B cell (primary cell): ENCODE measurements around the gene PLAU. TPM values are rescaled to one million over a fixed set of nuclear protein-coding genes. Genes with fewer than 3 reads are reported as not detected.
"Not testable (repeated sequence)": the region's sequence is repeated elsewhere in the genome, so short reads cannot be mapped to it uniquely, and the experiment has no call there.

ENCODE experiments used
- ATAC-seq: fragments of 200-7000 bp; cut with Tn5 transposase; one replicate; pipeline ENCODE4 v1.10.0; 2021; ENCODE audit warnings: low read depth, mild to moderate bottlenecking, moderate number of reproducible peaks, moderate library complexity
- CTCF ChIA-PET: fragments of 350-600 bp; sonication (Branson Sonifier 250); formaldehyde crosslinking; loops from one replicate; lab custom pipeline; 2021; ENCODE audit warnings: antibody characterized with exemption, inconsistent platforms; lab: Charles Lee
- POLR2A ChIA-PET: fragments of 350-600 bp; sonication (Branson Sonifier 250); formaldehyde crosslinking; loops from one replicate; lab custom pipeline; 2021; ENCODE audit warnings: antibody characterized with exemption; lab: Charles Lee
- DNase-seq: peaks from one replicate; pipeline ENCODE4 v3.0.0; 2013
- H2AFZ ChIP-seq: 2 replicates; pipeline ENCODE4 v1.6.1; 2012; ENCODE audit warnings: mild to moderate bottlenecking, low read depth, low read length; ENCODE audit not compliant: insufficient read depth, poor library complexity, severe bottlenecking
- H3K27ac ChIP-seq, 2 donors: 1 replicate in 1 of 2; 2 replicates in 1 of 2; pipeline ENCODE4 v1.5.1; 2012 to 2013; ENCODE audit warnings: low read length in 2 of 2, mild to moderate bottlenecking in 2 of 2, moderate library complexity in 1 of 2
- H3K27me3 ChIP-seq, 4 experiments: fragments of 200-600 bp in 1 of 4; sonication (generic) in 1 of 4; replicated peaks in 1 of 4; 1 replicate in 2 of 4; 2 replicates in 2 of 4; pipeline versions ENCODE4 v1.6.1 to v1.7.0; 2013 to 2016; ENCODE audit warnings: low read length in 3 of 4, mild to moderate bottlenecking in 2 of 4, mixed read lengths in 1 of 4, moderate library complexity in 1 of 4; ENCODE audit not compliant: insufficient read depth in 4 of 4, control insufficient read depth in 3 of 4; ENCODE audit errors: control extremely low read depth in 1 of 4
- H3K36me3 ChIP-seq, 2 experiments: replicated peaks in 1 of 2; 1 replicate in 1 of 2; 2 replicates in 1 of 2; pipeline versions ENCODE4 v1.6.1 to v1.7.1; 2013; ENCODE audit warnings: low read length in 1 of 2; ENCODE audit not compliant: insufficient read depth in 2 of 2, control insufficient read depth in 1 of 2; ENCODE audit errors: control extremely low read depth in 1 of 2, extremely low read depth in 1 of 2
- H3K4me1 ChIP-seq, 2 donors: fragments of 200-600 bp in 1 of 2; sonication (generic) in 1 of 2; 1 replicate in 1 of 2; 2 replicates in 1 of 2; pipeline versions ENCODE4 v1.5.1 to v1.6.1; 2013 to 2017; ENCODE audit warnings: low read length in 2 of 2; ENCODE audit not compliant: control insufficient read depth in 2 of 2, insufficient read depth in 2 of 2
- H3K4me2 ChIP-seq: replicated peaks from 2 replicates; pipeline ENCODE3; 2012; ENCODE audit warnings: mild to moderate bottlenecking, low read depth, low read length; ENCODE audit not compliant: poor library complexity, severe bottlenecking
- H3K4me3 ChIP-seq, 5 experiments: fragments of 200-600 bp in 1 of 5; sonication (generic) in 1 of 5; 1 replicate in 3 of 5; 2 replicates in 2 of 5; pipeline versions ENCODE4 v1.5.1 to v1.7.0; 2011 to 2016; ENCODE audit warnings: low read length in 4 of 5, mild to moderate bottlenecking in 4 of 5, low read depth in 2 of 5, control low read depth in 1 of 5, moderate library complexity in 1 of 5; ENCODE audit not compliant: insufficient read depth in 1 of 5; ENCODE audit errors: control extremely low read depth in 1 of 5, extremely low read depth in 1 of 5
- H3K79me2 ChIP-seq: fragments of 200-600 bp; sonication (generic); one replicate; pipeline ENCODE4 v1.6.0; 2016; ENCODE audit warnings: low read length; ENCODE audit not compliant: control insufficient read depth, insufficient read depth
- H3K9ac ChIP-seq: fragments of 200-600 bp; sonication (generic); 2 replicates; pipeline ENCODE4 v1.6.1; 2017; ENCODE audit warnings: mild to moderate bottlenecking, low read length, moderate library complexity
- H3K9me3 ChIP-seq, 3 donors: one replicate each; pipeline versions ENCODE4 v1.6.1 to v1.7.1; 2013; ENCODE audit warnings: low read length in 2 of 3; ENCODE audit not compliant: control insufficient read depth in 2 of 3, insufficient read depth in 1 of 3; ENCODE audit errors: control extremely low read depth in 1 of 3
- H4K20me1 ChIP-seq: 2 replicates; pipeline ENCODE4 v1.6.0; 2012; ENCODE audit warnings: mild to moderate bottlenecking, low read length; ENCODE audit not compliant: insufficient read depth, control insufficient read depth, poor library complexity, severe bottlenecking
- H3K27ac Mint-ChIP-seq: one replicate; pipeline ENCODE4 v1.8.0; 2021; ENCODE audit warnings: mixed read lengths
- H3K27me3 Mint-ChIP-seq: one replicate; pipeline ENCODE4 v1.8.0; 2021; ENCODE audit warnings: mixed read lengths
- H3K4me1 Mint-ChIP-seq: one replicate; pipeline ENCODE4 v1.8.0; 2021; ENCODE audit warnings: mixed read lengths
- H3K4me3 Mint-ChIP-seq: one replicate; pipeline ENCODE4 v1.8.0; 2021; ENCODE audit warnings: mixed read lengths
- H3K9me3 Mint-ChIP-seq: one replicate; pipeline ENCODE4 v1.8.0; 2022; ENCODE audit warnings: mixed read lengths; ENCODE audit not compliant: insufficient read depth
- EZH2 ChIP-seq: IDR thresholded peaks from 2 replicates; pipeline ENCODE4 v1.6.1; 2012; ENCODE audit warnings: borderline replicate concordance, low read depth, mild to moderate bottlenecking, moderate library complexity, low read length; ENCODE audit not compliant: insufficient read depth, poor library complexity, severe bottlenecking
- WGBS: methylation state at CpG from one replicate; pipeline ENCODE4 v1.1.5; 2013; ENCODE audit warnings: missing lambda C conversion rate; ENCODE audit not compliant: insufficient coverage; 5-methylcytosine and 5-hydroxymethylcytosine counted together
- intact Hi-C: fragments of 100-400 bp; cut with micrococcal nuclease; formaldehyde crosslinking; loops from one replicate; pipeline ENCODE4 v1.10.0; 2022
- polyA plus RNA-seq: library from polyadenylated mRNA; depleted of rRNA; stranded (reverse); fragments of >200 nt; gene quantifications from 2 replicates; pipeline ENCODE4 v1.2.3, GENCODE V29; 2012
- total RNA-seq, 2 donors: library from RNA; stranded (reverse); fragments of 120-200 nt in 1 of 2; gene quantifications; 1 replicate in 1 of 2; 2 replicates in 1 of 2; pipeline versions ENCODE4 v1.2.3 to v1.2.4, GENCODE V29; 2013 to 2022
- TF ChIP-seq, protein P1 (sequence below): fragments of 200-600 bp; IDR thresholded peaks from one replicate; pipeline ENCODE4 v1.8.0; 2022; ENCODE audit warnings: antibody characterized with exemption, mild to moderate bottlenecking

PLAU gene
- total and polyA plus RNA-seq, 2 donors (not counting 1 experiment from before 2014, with no cell fraction given): 0.04 TPM; not detected in 1

DNA sequence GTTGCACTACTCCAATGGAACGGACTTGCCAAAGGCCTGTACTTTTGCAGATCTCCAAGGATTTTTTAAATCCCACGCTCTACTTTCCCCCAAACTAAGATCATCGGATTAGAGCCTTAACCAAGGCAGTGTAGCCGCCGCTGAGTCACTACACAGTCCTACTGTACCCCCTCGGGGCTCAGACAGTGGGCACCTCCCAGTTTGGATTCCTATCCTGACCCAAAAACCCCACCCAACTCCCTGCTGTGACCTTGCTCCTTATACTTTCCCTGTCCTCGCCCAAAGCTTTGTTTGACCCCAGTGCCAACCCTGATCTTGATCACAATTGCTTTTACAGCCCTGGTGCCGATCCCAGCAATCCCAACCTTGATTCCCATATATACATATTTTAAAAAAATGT, 17.5 kb upstream of the PLAU start:
- WGBS: 94% methylated on average over 6 of the region's 8 CpGs
- intact Hi-C loops: no loop called here
- H3K4me3 Mint-ChIP-seq: no peak overlapping the region

GRCh38 chr10:73894245-73894971, 16.5 kb upstream of the PLAU start:
- ChIA-PET POLR2A (no interaction called here), CTCF (interaction anchor here (0.9 to 2.5 kb wide), 5 partner anchors 8 to 187 kb away, joined by 3 to 11 read pairs (median 10); no protein-coding TSS in a partner anchor)
- no peaks in the 10 kb centered on the region for H3K79me2 ChIP-seq
- no peak overlapping the region for H3K4me2 ChIP-seq
- TF ChIP-seq, protein P1, sequence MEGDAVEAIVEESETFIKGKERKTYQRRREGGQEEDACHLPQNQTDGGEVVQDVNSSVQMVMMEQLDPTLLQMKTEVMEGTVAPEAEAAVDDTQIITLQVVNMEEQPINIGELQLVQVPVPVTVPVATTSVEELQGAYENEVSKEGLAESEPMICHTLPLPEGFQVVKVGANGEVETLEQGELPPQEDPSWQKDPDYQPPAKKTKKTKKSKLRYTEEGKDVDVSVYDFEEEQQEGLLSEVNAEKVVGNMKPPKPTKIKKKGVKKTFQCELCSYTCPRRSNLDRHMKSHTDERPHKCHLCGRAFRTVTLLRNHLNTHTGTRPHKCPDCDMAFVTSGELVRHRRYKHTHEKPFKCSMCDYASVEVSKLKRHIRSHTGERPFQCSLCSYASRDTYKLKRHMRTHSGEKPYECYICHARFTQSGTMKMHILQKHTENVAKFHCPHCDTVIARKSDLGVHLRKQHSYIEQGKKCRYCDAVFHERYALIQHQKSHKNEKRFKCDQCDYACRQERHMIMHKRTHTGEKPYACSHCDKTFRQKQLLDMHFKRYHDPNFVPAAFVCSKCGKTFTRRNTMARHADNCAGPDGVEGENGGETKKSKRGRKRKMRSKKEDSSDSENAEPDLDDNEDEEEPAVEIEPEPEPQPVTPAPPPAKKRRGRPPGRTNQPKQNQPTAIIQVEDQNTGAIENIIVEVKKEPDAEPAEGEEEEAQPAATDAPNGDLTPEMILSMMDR: no peak
- TF ChIP-seq EZH2: no peak
- H3K9ac ChIP-seq: no peak overlapping the region
- no peak overlapping the region for H3K4me3 Mint-ChIP-seq
- H4K20me1 ChIP-seq: no peaks in the 10 kb centered on the region
- no peak overlapping the region for H2AFZ ChIP-seq
- peaks cover 0 to 8% of the 10 kb centered on the region in 2 donors for H3K4me1 ChIP-seq
- no peaks in the 10 kb centered on the region for H3K9me3 Mint-ChIP-seq
- no peak overlapping the region for H3K27ac Mint-ChIP-seq
- no peak overlapping the region for H3K4me3 ChIP-seq
- H3K36me3 ChIP-seq: no peaks in the 10 kb centered on the region
- peaks cover 1% of the 10 kb centered on the region for H3K4me1 Mint-ChIP-seq
- ATAC-seq (no peak), DNase-seq (no peak)
- no peaks in the 10 kb centered on the region for H3K27me3 Mint-ChIP-seq
- no peak overlapping the region for H3K27ac ChIP-seq
- H3K27me3 ChIP-seq: peaks cover 0 to 4% (median 0%) of the 10 kb centered on the region in 4 experiments
- 67% methylated on average over 3 of the region's 6 CpGs for WGBS
- H3K9me3 ChIP-seq: no peaks in the 10 kb centered on the region
- intact Hi-C loops: no loop called here

More for the DNA sequence above, 17.5 kb upstream of the PLAU start:
- Mint-ChIP-seq H3K27me3 (no peaks in the 10 kb centered on the region), H3K27ac (no peak overlapping the region), H3K4me1 (peaks cover 5% of the 10 kb centered on the region), H3K9me3 (no peaks in the 10 kb centered on the region)
- Histone ChIP-seq H3K4me3 (no peak overlapping the region), H3K79me2 (no peaks in the 10 kb centered on the region), H3K27ac (no peak overlapping the region), H3K4me2 (no peak overlapping the region), H3K36me3 (no peaks in the 10 kb centered on the region), H3K4me1 (peaks cover 4 to 16% of the 10 kb centered on the region in 2 donors), H3K9ac (no peak overlapping the region), H2AFZ (no peak overlapping the region), H4K20me1 (no peaks in the 10 kb centered on the region), H3K27me3 (peaks cover 0 to 4% (median 0%) of the 10 kb centered on the region in 4 experiments), H3K9me3 (no peaks in the 10 kb centered on the region)
- TF ChIP-seq EZH2: no peak
- TF ChIP-seq, protein P1: no peak
- POLR2A ChIA-PET: no interaction called here
- DNase-seq: no peak
- no peak for ATAC-seq
- CTCF ChIA-PET: interaction anchor here (1.5 to 2.5 kb wide), 3 partner anchors 14 to 188 kb away, joined by 6 to 11 read pairs (median 10); no protein-coding TSS in a partner anchor

DNA sequence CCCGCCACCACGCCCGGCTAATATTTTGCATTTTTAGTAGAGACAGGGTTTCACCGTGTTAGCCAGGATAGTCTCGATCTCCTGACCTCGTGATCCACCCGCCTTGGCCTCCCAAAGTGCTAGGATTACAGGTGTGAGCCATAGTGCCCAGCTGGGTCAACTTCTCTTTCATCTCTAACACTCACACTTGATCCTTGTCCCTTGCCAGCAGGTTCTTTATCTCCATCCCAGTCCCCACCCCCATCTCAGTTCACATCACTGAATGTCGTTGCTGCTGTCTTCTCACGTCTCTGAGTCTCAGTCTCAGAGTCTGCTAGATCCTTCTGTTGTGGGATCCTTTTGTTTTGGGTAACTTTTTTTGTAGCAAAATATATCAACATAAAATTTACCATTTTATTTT, 15.6 kb upstream of the PLAU start:
- H3K79me2 ChIP-seq, H3K4me3 Mint-ChIP-seq, H3K4me3 ChIP-seq, intact Hi-C loops, H3K4me2 ChIP-seq, H3K27ac Mint-ChIP-seq, H4K20me1 ChIP-seq, H3K4me1 ChIP-seq, H3K36me3 ChIP-seq, H3K9ac ChIP-seq, H2AFZ ChIP-seq, ATAC-seq, H3K9me3 Mint-ChIP-seq, H3K27ac ChIP-seq, H3K9me3 ChIP-seq, H3K27me3 Mint-ChIP-seq, H3K4me1 Mint-ChIP-seq, H3K27me3 ChIP-seq, DNase-seq: not testable (repeated sequence)
- ChIA-PET CTCF (interaction anchor here (2.0 kb wide), 1 partner anchor 9 kb away, joined by 11 read pairs; no protein-coding TSS in a partner anchor), POLR2A (interaction anchor here (0.6 kb wide), 1 partner anchor 118 kb away, joined by 3 read pairs; no protein-coding TSS in a partner anchor)
- 100% methylated on average over 7 of the region's 9 CpGs for WGBS
